Superior temporal gyrus (tissue), 1 donor: ENCODE results near the gene BPIFA2.
"Not testable (repeated sequence)": the region's sequence is repeated elsewhere in the genome, so short reads cannot be mapped to it uniquely, and the experiment has no call there.

Source experiments
- DNase-seq: peaks from one replicate; pipeline ENCODE4 v3.0.0-alpha.2; 2016; ENCODE audit errors: extremely low spot score

BPIFA2 gene

GRCh38 chr20:33160681-33161080 lies 7.3 kb upstream of the BPIFA2 start:
- no peak for DNase-seq

- no peak for DNase-seq
Measured at GRCh38 chr20:33162313-33162712, 5.6 kb upstream of the BPIFA2 start.

- no peak for DNase-seq
Measured at GRCh38 chr20:33162753-33163152, 5.2 kb upstream of the BPIFA2 start.

- no peak for DNase-seq
Measured at GRCh38 chr20:33163856-33164762, 3.9 kb upstream of the BPIFA2 start.

GRCh38 chr20:33164763-33165095 lies 3.2 kb upstream of the BPIFA2 start:
- no peak for DNase-seq

- DNase-seq = no peak
Measured at GRCh38 chr20:33165416-33166055, 2.4 kb upstream of the BPIFA2 start.

- DNase-seq = no peak
Measured at GRCh38 chr20:33166533-33167113, 1.3 kb upstream of the BPIFA2 start.

GRCh38 chr20:33169176-33169794 lies 1.3 kb downstream of the BPIFA2 start:
- no peak for DNase-seq

- DNase-seq = no peak
Measured at GRCh38 chr20:33172781-33173180, 4.8 kb downstream of the BPIFA2 start.

- DNase-seq = no peak
Measured at GRCh38 chr20:33175123-33175522, 7.2 kb downstream of the BPIFA2 start.

GRCh38 chr20:33176101-33176500 lies 8.1 kb downstream of the BPIFA2 start:
- DNase-seq = no peak

- DNase-seq = no peak
Measured at GRCh38 chr20:33177866-33178265, 9.9 kb downstream of the BPIFA2 start.

- DNase-seq = no peak
Measured at GRCh38 chr20:33178726-33179125, 10.8 kb downstream of the BPIFA2 start.

- no peak for DNase-seq
Measured at GRCh38 chr20:33180169-33180568, 12.2 kb downstream of the BPIFA2 start.

GRCh38 chr20:33181482-33182093 lies 13.6 kb downstream of the BPIFA2 start:
- DNase-seq = no peak

GRCh38 chr20:33183312-33183711 lies 15.4 kb downstream of the BPIFA2 start:
- DNase-seq = no peak

- not testable (repeated sequence) for DNase-seq
Measured at GRCh38 chr20:33185031-33185590, 17.2 kb downstream of the BPIFA2 start.

GRCh38 chr20:33187491-33187890 lies 19.5 kb downstream of the BPIFA2 start:
- DNase-seq = no peak

GRCh38 chr20:33188421-33188820 lies 20.5 kb downstream of the BPIFA2 start:
- DNase-seq = no peak

GRCh38 chr20:33191484-33191883 lies 23.5 kb downstream of the BPIFA2 start:
- DNase-seq = no peak

GRCh38 chr20:33191955-33192354 lies 24.0 kb downstream of the BPIFA2 start:
- no peak for DNase-seq
